ENCODE data around the gene LRRC3.

The LRRC3 gene

GRCh38 chr21:44466351-44466954 is 11.1 kb downstream of the LRRC3 start:
- Histone ChIP-seq H3K4me3 (ENCODE audit: low read length in 2 of 2) (no peak overlapping the region), H3K9ac (ENCODE audit: low read depth in 1 of 2, low read length in 2 of 2) (no peak overlapping the region), H3K4me1 (ENCODE audit: control insufficient read depth in 2 of 2, insufficient read depth in 2 of 2, low read length in 2 of 2) (no peaks in the 10 kb centered on the region), H3K27me3 (ENCODE audit: control insufficient read depth in 2 of 2, insufficient read depth in 2 of 2, low read length in 2 of 2) (no peaks in the 10 kb centered on the region), H3K27ac (ENCODE audit: low read depth in 2 of 2, low read length in 2 of 2) (no peak overlapping the region), H3K36me3 (ENCODE audit: control insufficient read depth in 2 of 2, insufficient read depth in 2 of 2, low read length in 2 of 2) (no peaks in the 10 kb centered on the region), H3K9me3 (ENCODE audit: control insufficient read depth in 2 of 2, low read length in 2 of 2) (no peaks in the 10 kb centered on the region)

- Histone ChIP-seq H3K9ac (ENCODE audit: low read depth in 1 of 2, low read length in 2 of 2) (no peak overlapping the region), H3K36me3 (ENCODE audit: control insufficient read depth in 2 of 2, insufficient read depth in 2 of 2, low read length in 2 of 2) (no peaks in the 10 kb centered on the region), H3K4me1 (ENCODE audit: control insufficient read depth in 2 of 2, insufficient read depth in 2 of 2, low read length in 2 of 2) (no peaks in the 10 kb centered on the region), H3K4me3 (ENCODE audit: low read length in 2 of 2) (no peak overlapping the region), H3K27me3 (ENCODE audit: control insufficient read depth in 2 of 2, insufficient read depth in 2 of 2, low read length in 2 of 2) (no peaks in the 10 kb centered on the region), H3K9me3 (ENCODE audit: control insufficient read depth in 2 of 2, low read length in 2 of 2) (no peaks in the 10 kb centered on the region), H3K27ac (ENCODE audit: low read depth in 2 of 2, low read length in 2 of 2) (no peak overlapping the region)
Measured at GRCh38 chr21:44466996-44467858, 11.9 kb downstream of the LRRC3 start.

GRCh38 chr21:44467859-44468195 is 12.5 kb downstream of the LRRC3 start:
- H3K9ac ChIP-seq (ENCODE audit: low read depth in 1 of 2, low read length in 2 of 2), result no peak overlapping the region
- H3K4me3 ChIP-seq (ENCODE audit: low read length in 2 of 2), result no peak overlapping the region
- H3K9me3 ChIP-seq (ENCODE audit: control insufficient read depth in 2 of 2, low read length in 2 of 2), result no peaks in the 10 kb centered on the region
- no peaks in the 10 kb centered on the region for H3K36me3 ChIP-seq (ENCODE audit: control insufficient read depth in 2 of 2, insufficient read depth in 2 of 2, low read length in 2 of 2)
- H3K4me1 ChIP-seq (ENCODE audit: control insufficient read depth in 2 of 2, insufficient read depth in 2 of 2, low read length in 2 of 2), result no peaks in the 10 kb centered on the region
- no peaks in the 10 kb centered on the region for H3K27me3 ChIP-seq (ENCODE audit: control insufficient read depth in 2 of 2, insufficient read depth in 2 of 2, low read length in 2 of 2)
- no peak overlapping the region for H3K27ac ChIP-seq (ENCODE audit: low read depth in 2 of 2, low read length in 2 of 2)

GRCh38 chr21:44471341-44471740 is 16.0 kb downstream of the LRRC3 start:
- Histone ChIP-seq H3K4me3 (ENCODE audit: low read length in 2 of 2) (no peak overlapping the region), H3K4me1 (ENCODE audit: control insufficient read depth in 2 of 2, insufficient read depth in 2 of 2, low read length in 2 of 2) (no peaks in the 10 kb centered on the region), H3K9ac (ENCODE audit: low read depth in 1 of 2, low read length in 2 of 2) (no peak overlapping the region), H3K27me3 (ENCODE audit: control insufficient read depth in 2 of 2, insufficient read depth in 2 of 2, low read length in 2 of 2) (no peaks in the 10 kb centered on the region), H3K27ac (ENCODE audit: low read depth in 2 of 2, low read length in 2 of 2) (no peak overlapping the region), H3K36me3 (ENCODE audit: control insufficient read depth in 2 of 2, insufficient read depth in 2 of 2, low read length in 2 of 2) (no peaks in the 10 kb centered on the region), H3K9me3 (ENCODE audit: control insufficient read depth in 2 of 2, low read length in 2 of 2) (no peaks in the 10 kb centered on the region)

- Histone ChIP-seq H3K4me1 (ENCODE audit: control insufficient read depth in 2 of 2, insufficient read depth in 2 of 2, low read length in 2 of 2) (no peaks in the 10 kb centered on the region), H3K27ac (ENCODE audit: low read depth in 2 of 2, low read length in 2 of 2) (no peak overlapping the region), H3K36me3 (ENCODE audit: control insufficient read depth in 2 of 2, insufficient read depth in 2 of 2, low read length in 2 of 2) (no peaks in the 10 kb centered on the region), H3K9me3 (ENCODE audit: control insufficient read depth in 2 of 2, low read length in 2 of 2) (no peaks in the 10 kb centered on the region), H3K4me3 (ENCODE audit: low read length in 2 of 2) (no peak overlapping the region), H3K9ac (ENCODE audit: low read depth in 1 of 2, low read length in 2 of 2) (no peak overlapping the region), H3K27me3 (ENCODE audit: control insufficient read depth in 2 of 2, insufficient read depth in 2 of 2, low read length in 2 of 2) (no peaks in the 10 kb centered on the region)
Measured at GRCh38 chr21:44471996-44472395, 16.7 kb downstream of the LRRC3 start.

GRCh38 chr21:44473915-44474555 is 18.7 kb downstream of the LRRC3 start:
- Histone ChIP-seq H3K9me3 (ENCODE audit: control insufficient read depth in 2 of 2, low read length in 2 of 2) (no peaks in the 10 kb centered on the region), H3K36me3 (ENCODE audit: control insufficient read depth in 2 of 2, insufficient read depth in 2 of 2, low read length in 2 of 2) (no peaks in the 10 kb centered on the region), H3K9ac (ENCODE audit: low read depth in 1 of 2, low read length in 2 of 2) (no peak overlapping the region), H3K4me3 (ENCODE audit: low read length in 2 of 2) (no peak overlapping the region), H3K4me1 (ENCODE audit: control insufficient read depth in 2 of 2, insufficient read depth in 2 of 2, low read length in 2 of 2) (no peaks in the 10 kb centered on the region), H3K27me3 (ENCODE audit: control insufficient read depth in 2 of 2, insufficient read depth in 2 of 2, low read length in 2 of 2) (no peaks in the 10 kb centered on the region), H3K27ac (ENCODE audit: low read depth in 2 of 2, low read length in 2 of 2) (no peak overlapping the region)

- Histone ChIP-seq H3K4me3 (ENCODE audit: low read length in 2 of 2) (no peak overlapping the region), H3K4me1 (ENCODE audit: control insufficient read depth in 2 of 2, insufficient read depth in 2 of 2, low read length in 2 of 2) (no peaks in the 10 kb centered on the region), H3K36me3 (ENCODE audit: control insufficient read depth in 2 of 2, insufficient read depth in 2 of 2, low read length in 2 of 2) (no peaks in the 10 kb centered on the region), H3K9me3 (ENCODE audit: control insufficient read depth in 2 of 2, low read length in 2 of 2) (no peaks in the 10 kb centered on the region), H3K27ac (ENCODE audit: low read depth in 2 of 2, low read length in 2 of 2) (no peak overlapping the region), H3K9ac (ENCODE audit: low read depth in 1 of 2, low read length in 2 of 2) (no peak overlapping the region), H3K27me3 (ENCODE audit: control insufficient read depth in 2 of 2, insufficient read depth in 2 of 2, low read length in 2 of 2) (no peaks in the 10 kb centered on the region)
Measured at GRCh38 chr21:44475266-44475845, 20.0 kb downstream of the LRRC3 start.

- no peaks in the 10 kb centered on the region for H3K36me3 ChIP-seq (ENCODE audit: control insufficient read depth in 2 of 2, insufficient read depth in 2 of 2, low read length in 2 of 2)
- H3K4me3 ChIP-seq (ENCODE audit: low read length in 2 of 2), result no peak overlapping the region
- H3K9ac ChIP-seq (ENCODE audit: low read depth in 1 of 2, low read length in 2 of 2), result no peak overlapping the region
- H3K4me1 ChIP-seq (ENCODE audit: control insufficient read depth in 2 of 2, insufficient read depth in 2 of 2, low read length in 2 of 2), result no peaks in the 10 kb centered on the region
- H3K9me3 ChIP-seq (ENCODE audit: control insufficient read depth in 2 of 2, low read length in 2 of 2), result no peaks in the 10 kb centered on the region
- no peak overlapping the region for H3K27ac ChIP-seq (ENCODE audit: low read depth in 2 of 2, low read length in 2 of 2)
- H3K27me3 ChIP-seq (ENCODE audit: control insufficient read depth in 2 of 2, insufficient read depth in 2 of 2, low read length in 2 of 2), result no peaks in the 10 kb centered on the region
Measured at GRCh38 chr21:44477131-44477530, 21.8 kb downstream of the LRRC3 start.

- no peak overlapping the region for H3K9ac ChIP-seq (ENCODE audit: low read depth in 1 of 2, low read length in 2 of 2)
- H3K4me3 ChIP-seq (ENCODE audit: low read length in 2 of 2), result no peak overlapping the region
- H3K27ac ChIP-seq (ENCODE audit: low read depth in 2 of 2, low read length in 2 of 2), result no peak overlapping the region
- no peaks in the 10 kb centered on the region for H3K4me1 ChIP-seq (ENCODE audit: control insufficient read depth in 2 of 2, insufficient read depth in 2 of 2, low read length in 2 of 2)
- no peaks in the 10 kb centered on the region for H3K27me3 ChIP-seq (ENCODE audit: control insufficient read depth in 2 of 2, insufficient read depth in 2 of 2, low read length in 2 of 2)
- no peaks in the 10 kb centered on the region for H3K9me3 ChIP-seq (ENCODE audit: control insufficient read depth in 2 of 2, low read length in 2 of 2)
- no peaks in the 10 kb centered on the region for H3K36me3 ChIP-seq (ENCODE audit: control insufficient read depth in 2 of 2, insufficient read depth in 2 of 2, low read length in 2 of 2)
Measured at GRCh38 chr21:44477712-44478111, 22.4 kb downstream of the LRRC3 start.

GRCh38 chr21:44478124-44478800 is 23.0 kb downstream of the LRRC3 start:
- H3K9me3 ChIP-seq (ENCODE audit: control insufficient read depth in 2 of 2, low read length in 2 of 2), result no peaks in the 10 kb centered on the region
- no peaks in the 10 kb centered on the region for H3K27me3 ChIP-seq (ENCODE audit: control insufficient read depth in 2 of 2, insufficient read depth in 2 of 2, low read length in 2 of 2)
- no peak overlapping the region for H3K4me3 ChIP-seq (ENCODE audit: low read length in 2 of 2)
- H3K4me1 ChIP-seq (ENCODE audit: control insufficient read depth in 2 of 2, insufficient read depth in 2 of 2, low read length in 2 of 2), result no peaks in the 10 kb centered on the region
- no peaks in the 10 kb centered on the region for H3K36me3 ChIP-seq (ENCODE audit: control insufficient read depth in 2 of 2, insufficient read depth in 2 of 2, low read length in 2 of 2)
- H3K27ac ChIP-seq (ENCODE audit: low read depth in 2 of 2, low read length in 2 of 2), result no peak overlapping the region
- no peak overlapping the region for H3K9ac ChIP-seq (ENCODE audit: low read depth in 1 of 2, low read length in 2 of 2)

Measured in mucosa of rectum (tissue), 2 donors.